Loucy (cell line): ENCODE data around the gene ATG2A.

Experiments used
- H2AFZ ChIP-seq: fragments of 200-600 bp; sonication (generic); 2 replicates; pipeline ENCODE4 v1.6.0; 2016; ENCODE audit warnings: antibody characterized with exemption, mild to moderate bottlenecking, low read length, moderate library complexity
- H3F3A ChIP-seq: fragments of 200-600 bp; 2 replicates; pipeline ENCODE4 v1.6.0; 2016; ENCODE audit warnings: antibody characterized with exemption, low read depth, mild to moderate bottlenecking
- H3K27me3 ChIP-seq: fragments of 200-600 bp; sonication (generic); 2 replicates; pipeline ENCODE4 v1.6.1; 2014; ENCODE audit warnings: low read length, mild to moderate bottlenecking; ENCODE audit not compliant: insufficient read depth, poor library complexity, severe bottlenecking
- H3K36me3 ChIP-seq: fragments of 200-600 bp; sonication (generic); 2 replicates; pipeline ENCODE4 v1.6.1; 2016; ENCODE audit warnings: low read length; ENCODE audit not compliant: insufficient read depth
- H3K4me1 ChIP-seq: fragments of 200-600 bp; sonication (generic); 2 replicates; pipeline ENCODE4 v1.5.1; 2014; ENCODE audit warnings: low read length, mild to moderate bottlenecking; ENCODE audit not compliant: insufficient read depth, poor library complexity, severe bottlenecking
- H3K4me2 ChIP-seq: fragments of 200-600 bp; sonication (generic); 2 replicates; pipeline ENCODE4 v1.6.0; 2014; ENCODE audit warnings: antibody characterized with exemption, low read length, low read depth, mild to moderate bottlenecking; ENCODE audit not compliant: poor library complexity, severe bottlenecking
- H3K4me3 ChIP-seq: fragments of 200-600 bp; sonication (generic); 2 replicates; pipeline ENCODE4 v1.5.1; 2014; ENCODE audit warnings: low read length, mild to moderate bottlenecking, mixed read lengths; ENCODE audit not compliant: poor library complexity, severe bottlenecking
- H3K79me2 ChIP-seq: fragments of 200-600 bp; sonication (generic); 2 replicates; pipeline ENCODE4 v1.6.1; 2014; ENCODE audit warnings: low read length; ENCODE audit not compliant: insufficient read depth
- H3K9ac ChIP-seq: fragments of 200-600 bp; sonication (generic); 2 replicates; pipeline ENCODE4 v1.6.0; 2014; ENCODE audit warnings: mild to moderate bottlenecking, low read depth, low read length, moderate library complexity; ENCODE audit not compliant: poor library complexity, severe bottlenecking
- H3K9me2 ChIP-seq: fragments of 200-600 bp; sonication (generic); replicated peaks from 2 replicates; pipeline ENCODE4 v1.6.1; 2016; ENCODE audit warnings: low read depth, low read length, mixed read lengths
- H3K9me3 ChIP-seq: fragments of 200-600 bp; sonication (generic); 2 replicates; pipeline ENCODE4 v1.6.1; 2014; ENCODE audit warnings: mild to moderate bottlenecking, antibody characterized with exemption, low read length, low read depth; ENCODE audit not compliant: insufficient read depth
- H4K20me1 ChIP-seq: fragments of 200-600 bp; sonication (generic); 2 replicates; pipeline ENCODE4 v1.6.0; 2014; ENCODE audit warnings: antibody characterized with exemption, low read length, mild to moderate bottlenecking; ENCODE audit not compliant: insufficient read depth, poor library complexity, severe bottlenecking
- CTCF ChIP-seq: fragments of 200-600 bp; sonication (generic); conservative IDR thresholded peaks from 2 replicates; pipeline ENCODE4 v1.5.1; 2014; ENCODE audit warnings: mild to moderate bottlenecking, antibody characterized with exemption, low read length
- EZH2phosphoT487 ChIP-seq: fragments of 200-600 bp; IDR thresholded peaks from 2 replicates; pipeline ENCODE4 v1.6.1; 2018; ENCODE audit warnings: antibody characterized with exemption, mild to moderate bottlenecking, moderate library complexity, borderline replicate concordance

Gene ATG2A

DNA sequence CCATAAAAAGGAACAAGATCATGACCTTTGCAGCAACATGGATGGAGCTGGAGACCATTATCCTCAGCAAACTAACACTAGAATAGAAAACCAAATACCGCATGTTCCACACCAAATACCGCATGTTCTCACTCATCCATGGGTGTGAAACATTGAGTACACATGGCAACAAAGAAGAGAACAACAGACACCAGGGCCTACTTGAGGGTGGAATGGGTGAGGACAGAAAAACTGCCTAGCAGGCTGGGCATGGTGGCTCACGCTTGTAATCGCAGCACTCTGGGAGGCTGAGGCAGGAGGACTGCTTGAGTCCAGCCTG lies 50.9 kb downstream of the ATG2A start:
- Histone ChIP-seq H4K20me1 (no peaks in the 10 kb centered on the region), H3K9me3 (no peaks in the 10 kb centered on the region), H3K4me2 (no peak overlapping the region), H3K4me1 (peaks cover 61% of the 10 kb centered on the region), H3K9ac (no peak overlapping the region), H3K36me3 (peaks cover 2% of the 10 kb centered on the region; the same call in 1 of the 2 replicates), H2AFZ (no peak overlapping the region), H3F3A (peaks cover 4% of the 10 kb centered on the region), H3K79me2 (peaks cover 90% of the 10 kb centered on the region), H3K4me3 (no peak overlapping the region), H3K9me2 (no peaks in the 10 kb centered on the region), H3K27me3 (no peaks in the 10 kb centered on the region)
- no peak for TF ChIP-seq EZH2phosphoT487
- TF ChIP-seq CTCF, result no peak

DNA sequence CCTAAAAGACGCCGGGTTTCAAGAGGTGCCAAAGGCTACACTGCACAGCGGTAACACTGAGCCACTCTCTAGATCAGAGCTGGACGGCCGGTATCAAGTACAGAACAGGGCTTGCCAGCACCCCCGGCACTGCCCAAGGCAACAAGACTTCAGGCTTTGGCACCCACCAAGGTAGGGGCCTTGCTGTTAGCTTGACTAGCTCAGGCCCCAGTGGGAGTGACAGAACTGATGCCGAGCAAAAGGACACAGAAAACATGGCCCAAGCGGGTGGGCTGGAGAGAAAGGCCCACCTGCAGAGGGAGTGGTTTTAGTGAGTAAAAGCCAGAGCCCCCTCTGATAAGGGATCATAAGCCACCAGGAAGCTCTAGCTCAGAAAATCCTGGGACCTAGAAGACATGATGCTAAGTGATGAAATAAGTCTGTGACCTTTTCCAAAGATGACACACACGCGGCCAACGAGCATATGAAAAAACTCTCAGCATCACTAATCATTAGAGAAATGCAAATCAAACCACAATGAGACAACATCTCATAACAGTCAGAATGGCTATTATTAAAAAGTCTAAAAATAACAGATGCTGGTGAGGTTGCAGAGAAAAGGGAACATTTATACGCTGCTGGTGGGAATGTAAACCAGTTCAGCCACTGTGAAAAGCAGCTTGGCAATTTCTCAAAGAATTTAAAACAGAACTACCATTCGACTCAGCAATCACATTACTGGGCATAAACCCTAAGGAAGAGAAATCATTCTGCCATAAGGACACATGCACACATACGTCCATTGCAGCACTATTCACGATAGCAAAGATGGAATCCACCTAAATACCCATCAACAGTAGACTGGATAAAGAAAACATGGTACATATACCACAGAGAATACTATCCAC lies 51.5 kb downstream of the ATG2A start:
- H3K9me3 ChIP-seq, result no peaks in the 10 kb centered on the region
- no peaks in the 10 kb centered on the region for H4K20me1 ChIP-seq
- no peak overlapping the region for H2AFZ ChIP-seq
- no peak overlapping the region for H3K4me2 ChIP-seq
- peaks cover 87% of the 10 kb centered on the region for H3K79me2 ChIP-seq
- peaks cover 58% of the 10 kb centered on the region for H3K4me1 ChIP-seq
- no peaks in the 10 kb centered on the region for H3K27me3 ChIP-seq
- TF ChIP-seq EZH2phosphoT487 (no peak), CTCF (no peak)
- H3K36me3 ChIP-seq, result peaks cover 2% of the 10 kb centered on the region; the same call in 1 of the 2 replicates
- H3K4me3 ChIP-seq, result no peak overlapping the region
- H3K9ac ChIP-seq, result peak overlapping the region; percentile 52
- peaks cover 4% of the 10 kb centered on the region for H3F3A ChIP-seq
- no peaks in the 10 kb centered on the region for H3K9me2 ChIP-seq

GRCh38 chr11:64864473-64865285 lies 52.3 kb downstream of the ATG2A start:
- Histone ChIP-seq H3K9me2 (no peaks in the 10 kb centered on the region), H3F3A (peaks cover 12% of the 10 kb centered on the region), H2AFZ (no peak overlapping the region), H3K36me3 (peaks cover 2% of the 10 kb centered on the region; the same call in 1 of the 2 replicates), H3K4me3 (no peak overlapping the region), H3K4me2 (peak overlapping the region; percentile 25), H3K79me2 (peaks cover 78% of the 10 kb centered on the region), H3K4me1 (peaks cover 58% of the 10 kb centered on the region), H4K20me1 (no peaks in the 10 kb centered on the region), H3K9ac (peak overlapping the region; percentile 52), H3K27me3 (no peaks in the 10 kb centered on the region), H3K9me3 (no peaks in the 10 kb centered on the region)
- TF ChIP-seq CTCF, result no peak
- TF ChIP-seq EZH2phosphoT487, result no peak
